ENCODE data around the gene USP49. TPM values are rescaled to one million over a fixed set of nuclear protein-coding genes. Genes with fewer than 3 reads are reported as not detected.

The USP49 gene
- total and polyA plus RNA-seq, 2 of the 13 experiments (the other 11 are each of a cell fraction or from before 2014, with no cell fraction given), result 2.9 to 4.3 TPM

GRCh38 chr6:41747256-41748101 is 147.7 kb downstream of the USP49 start, which contains the start of gene PGC (continued):
- TF ChIP-seq HNRNPLL (IDR thresholded peaks at IDR 0.05; ENCODE audit: low read depth, low read length, poor library complexity, severe bottlenecking) (peak; percentile 40), MTF1 (CRISPR knock-in tag; IDR thresholded peaks at IDR 0.05) (no peak), RCOR2 (CRISPR knock-in tag; IDR thresholded peaks at IDR 0.05) (peak; percentile 87; the same call in 1 of the 2 replicates), ZNF230 (CRISPR knock-in tag; IDR thresholded peaks at IDR 0.05) (no peak), CENPT (CRISPR knock-in tag; IDR thresholded peaks at IDR 0.05; ENCODE audit: low read depth) (no peak), CBFB (CRISPR knock-in tag; IDR thresholded peaks at IDR 0.05) (peak; percentile 89), ZFP62 (CRISPR knock-in tag; IDR thresholded peaks at IDR 0.05) (no peak), HOXD1 (CRISPR knock-in tag; IDR thresholded peaks at IDR 0.05) (0 out of 2 replicates have a peak, but pooled peaks have one; percentile 65), PAWR (CRISPR knock-in tag; IDR thresholded peaks at IDR 0.05; ENCODE audit: borderline replicate concordance) (no peak), NBN (conservative IDR thresholded peaks at IDR 0.05) (no peak), ZFP37 (CRISPR knock-in tag; IDR thresholded peaks at IDR 0.05; ENCODE audit: borderline replicate concordance) (no peak), YEATS4 (CRISPR knock-in tag; IDR thresholded peaks at IDR 0.05; ENCODE audit: borderline replicate concordance) (peak; percentile 74), NCOA1 (CRISPR knock-in tag; IDR thresholded peaks at IDR 0.05) (no peak; the same call in 1 of the 2 replicates), TRIM24 (CRISPR knock-in tag; IDR thresholded peaks at IDR 0.05) (peak; percentile 53; the same call in 1 of the 2 replicates), ZNF670 (CRISPR knock-in tag; IDR thresholded peaks at IDR 0.05; ENCODE audit: borderline replicate concordance) (0 out of 2 replicates have a peak, but pooled peaks have one; percentile 62), PHF20 (CRISPR knock-in tag; IDR thresholded peaks at IDR 0.05) (0 out of 2 replicates have a peak, but pooled peaks have one; percentile 11), TAF1 (CRISPR knock-in tag; IDR thresholded peaks at IDR 0.05) (peak; percentile 55; the same call in 1 of the 2 replicates), ZNF776 (CRISPR knock-in tag; IDR thresholded peaks at IDR 0.05) (peak; percentile 87; the same call in 1 of the 2 replicates), HMG20A (CRISPR knock-in tag; IDR thresholded peaks at IDR 0.05; ENCODE audit: borderline replicate concordance) (peak; percentile 88), DDIT3 (CRISPR knock-in tag; IDR thresholded peaks at IDR 0.05) (no peak), ZNF34 (CRISPR knock-in tag; IDR thresholded peaks at IDR 0.05; ENCODE audit: borderline replicate concordance) (peak; percentile 94)
- TF ChIP-seq, protein P1, sequence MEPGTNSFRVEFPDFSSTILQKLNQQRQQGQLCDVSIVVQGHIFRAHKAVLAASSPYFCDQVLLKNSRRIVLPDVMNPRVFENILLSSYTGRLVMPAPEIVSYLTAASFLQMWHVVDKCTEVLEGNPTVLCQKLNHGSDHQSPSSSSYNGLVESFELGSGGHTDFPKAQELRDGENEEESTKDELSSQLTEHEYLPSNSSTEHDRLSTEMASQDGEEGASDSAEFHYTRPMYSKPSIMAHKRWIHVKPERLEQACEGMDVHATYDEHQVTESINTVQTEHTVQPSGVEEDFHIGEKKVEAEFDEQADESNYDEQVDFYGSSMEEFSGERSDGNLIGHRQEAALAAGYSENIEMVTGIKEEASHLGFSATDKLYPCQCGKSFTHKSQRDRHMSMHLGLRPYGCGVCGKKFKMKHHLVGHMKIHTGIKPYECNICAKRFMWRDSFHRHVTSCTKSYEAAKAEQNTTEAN (CRISPR knock-in tag; conservative IDR thresholded peaks at IDR 0.05), result peak; percentile 80; the same call in 1 of the 2 replicates
- TF ChIP-seq, protein P2, sequence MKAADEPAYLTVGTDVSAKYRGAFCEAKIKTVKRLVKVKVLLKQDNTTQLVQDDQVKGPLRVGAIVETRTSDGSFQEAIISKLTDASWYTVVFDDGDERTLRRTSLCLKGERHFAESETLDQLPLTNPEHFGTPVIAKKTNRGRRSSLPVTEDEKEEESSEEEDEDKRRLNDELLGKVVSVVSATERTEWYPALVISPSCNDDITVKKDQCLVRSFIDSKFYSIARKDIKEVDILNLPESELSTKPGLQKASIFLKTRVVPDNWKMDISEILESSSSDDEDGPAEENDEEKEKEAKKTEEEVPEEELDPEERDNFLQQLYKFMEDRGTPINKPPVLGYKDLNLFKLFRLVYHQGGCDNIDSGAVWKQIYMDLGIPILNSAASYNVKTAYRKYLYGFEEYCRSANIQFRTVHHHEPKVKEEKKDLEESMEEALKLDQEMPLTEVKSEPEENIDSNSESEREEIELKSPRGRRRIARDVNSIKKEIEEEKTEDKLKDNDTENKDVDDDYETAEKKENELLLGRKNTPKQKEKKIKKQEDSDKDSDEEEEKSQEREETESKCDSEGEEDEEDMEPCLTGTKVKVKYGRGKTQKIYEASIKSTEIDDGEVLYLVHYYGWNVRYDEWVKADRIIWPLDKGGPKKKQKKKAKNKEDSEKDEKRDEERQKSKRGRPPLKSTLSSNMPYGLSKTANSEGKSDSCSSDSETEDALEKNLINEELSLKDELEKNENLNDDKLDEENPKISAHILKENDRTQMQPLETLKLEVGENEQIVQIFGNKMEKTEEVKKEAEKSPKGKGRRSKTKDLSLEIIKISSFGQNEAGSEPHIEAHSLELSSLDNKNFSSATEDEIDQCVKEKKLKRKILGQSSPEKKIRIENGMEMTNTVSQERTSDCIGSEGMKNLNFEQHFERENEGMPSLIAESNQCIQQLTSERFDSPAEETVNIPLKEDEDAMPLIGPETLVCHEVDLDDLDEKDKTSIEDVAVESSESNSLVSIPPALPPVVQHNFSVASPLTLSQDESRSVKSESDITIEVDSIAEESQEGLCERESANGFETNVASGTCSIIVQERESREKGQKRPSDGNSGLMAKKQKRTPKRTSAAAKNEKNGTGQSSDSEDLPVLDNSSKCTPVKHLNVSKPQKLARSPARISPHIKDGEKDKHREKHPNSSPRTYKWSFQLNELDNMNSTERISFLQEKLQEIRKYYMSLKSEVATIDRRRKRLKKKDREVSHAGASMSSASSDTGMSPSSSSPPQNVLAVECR (CRISPR knock-in tag; IDR thresholded peaks at IDR 0.05; ENCODE audit: borderline replicate concordance), result peak; percentile 35; the same call in 1 of the 2 replicates
- TF ChIP-seq, protein P3, sequence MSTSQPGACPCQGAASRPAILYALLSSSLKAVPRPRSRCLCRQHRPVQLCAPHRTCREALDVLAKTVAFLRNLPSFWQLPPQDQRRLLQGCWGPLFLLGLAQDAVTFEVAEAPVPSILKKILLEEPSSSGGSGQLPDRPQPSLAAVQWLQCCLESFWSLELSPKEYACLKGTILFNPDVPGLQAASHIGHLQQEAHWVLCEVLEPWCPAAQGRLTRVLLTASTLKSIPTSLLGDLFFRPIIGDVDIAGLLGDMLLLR (CRISPR knock-in tag; IDR thresholded peaks at IDR 0.05), result peak; percentile 18; the same call in 1 of the 2 replicates
